ENCODE results near the gene RAPGEFL1.
"Not testable (repeated sequence)": the region's sequence is repeated elsewhere in the genome, so short reads cannot be mapped to it uniquely, and the experiment has no call there.

RAPGEFL1 gene

GRCh38 chr17:40209404-40210093, 32.3 kb downstream of the RAPGEFL1 start:
- peak; percentile 53 for DNase-seq (ENCODE audit: low read depth)

GRCh38 chr17:40213914-40214313, 36.6 kb downstream of the RAPGEFL1 start:
- not testable (repeated sequence) for DNase-seq (ENCODE audit: low read depth)

GRCh38 chr17:40218006-40218739, 40.9 kb downstream of the RAPGEFL1 start:
- DNase-seq (ENCODE audit: low read depth), result no peak

- DNase-seq (ENCODE audit: low read depth), result peak; percentile 91
Measured at GRCh38 chr17:40218740-40219593, 41.7 kb downstream of the RAPGEFL1 start, which contains the start of gene WIPF2. TSS of gene WIPF2 (plus strand) at chr17:40219304. CDS start at chr17:40256460, 37,156 bp downstream.

GRCh38 chr17:40219594-40220338, 42.5 kb downstream of the RAPGEFL1 start:
- no peak for DNase-seq (ENCODE audit: low read depth)

- DNase-seq (ENCODE audit: low read depth), result no peak
Measured at GRCh38 chr17:40224718-40225550, 47.7 kb downstream of the RAPGEFL1 start.

GRCh38 chr17:40229146-40229545, 51.9 kb downstream of the RAPGEFL1 start:
- not testable (repeated sequence) for DNase-seq (ENCODE audit: low read depth)

- DNase-seq (ENCODE audit: low read depth), result no peak
Measured at GRCh38 chr17:40230670-40231069, 53.4 kb downstream of the RAPGEFL1 start.

GRCh38 chr17:40231928-40232327, 54.7 kb downstream of the RAPGEFL1 start:
- not testable (repeated sequence) for DNase-seq (ENCODE audit: low read depth)

- DNase-seq (ENCODE audit: low read depth), result no peak
Measured at GRCh38 chr17:40241252-40241834, 64.1 kb downstream of the RAPGEFL1 start.

- DNase-seq (ENCODE audit: low read depth), result no peak
Measured at GRCh38 chr17:40242774-40243173, 65.5 kb downstream of the RAPGEFL1 start.

- DNase-seq (ENCODE audit: low read depth), result no peak
Measured at GRCh38 chr17:40243761-40244160, 66.5 kb downstream of the RAPGEFL1 start.

GRCh38 chr17:40244255-40244654, 67.0 kb downstream of the RAPGEFL1 start:
- no peak for DNase-seq (ENCODE audit: low read depth)

All from GM04504 (cell line).